ENCODE data around the gene NID1.

NID1 gene

DNA sequence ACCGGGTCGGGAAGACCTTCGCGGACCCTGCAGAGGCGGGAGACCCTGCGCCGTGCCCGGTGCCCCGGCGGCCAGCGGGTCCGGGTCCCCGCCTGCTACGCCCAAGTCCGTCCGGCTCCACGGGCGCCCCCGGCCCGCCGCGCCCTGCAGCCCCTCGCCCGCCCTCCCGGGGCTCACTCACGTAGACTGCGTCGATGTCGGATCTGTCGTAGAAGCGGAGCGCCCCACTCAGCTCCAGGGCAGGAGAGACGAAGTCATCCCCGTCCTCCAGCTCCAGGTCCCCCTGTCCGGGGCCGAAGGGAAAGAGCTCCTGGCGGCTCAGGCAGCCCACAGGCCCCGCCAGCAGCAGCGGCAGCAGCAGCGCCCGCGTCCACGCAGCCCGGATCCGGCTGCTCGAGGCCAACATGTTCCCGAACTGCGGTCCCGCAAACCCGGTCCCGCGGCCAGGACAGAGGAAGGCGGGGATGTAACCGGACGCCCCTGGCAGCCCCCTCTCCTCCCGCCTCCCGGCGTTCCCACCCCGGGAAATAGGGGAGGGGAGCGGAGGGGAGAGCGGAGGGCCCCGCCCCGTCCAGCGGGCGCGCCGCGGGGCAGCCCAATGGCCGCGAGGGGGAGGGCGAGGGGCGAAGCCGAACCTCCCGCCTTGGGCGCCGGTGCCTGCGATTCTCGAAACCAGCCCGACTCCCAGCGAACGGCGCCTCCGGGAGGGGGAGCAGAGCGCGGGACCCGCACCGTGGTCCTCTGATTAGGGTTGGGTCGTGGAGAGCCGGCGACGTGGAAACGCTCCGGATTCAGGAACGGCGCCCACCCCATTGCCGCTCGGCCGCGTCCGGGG lies at the start of gene NID1:
Gene NID1, minus strand, starts transcription at position 417 of the 835 bp plus-strand sequence. Its CDS starts 11 bp downstream, at position 406.
- intact Hi-C loops (cut with DNase I) = no loop called here
- DNase-seq = peak in 38 of 42 donors; percentile 6 to 75 (median 39)

- intact Hi-C loops (cut with DNase I) = no loop called here
- DNase-seq = no peak
Observed at GRCh38 chr1:236114076-236114747, 49.3 kb upstream of the NID1 start.

GRCh38 chr1:236113324-236114032 lies 48.6 kb upstream of the NID1 start:
- DNase-seq = no peak
- intact Hi-C loops (cut with DNase I) = no loop called here

GRCh38 chr1:236112332-236112627 lies 47.4 kb upstream of the NID1 start:
- intact Hi-C loops (cut with DNase I) = no loop called here
- DNase-seq = no peak

DNA sequence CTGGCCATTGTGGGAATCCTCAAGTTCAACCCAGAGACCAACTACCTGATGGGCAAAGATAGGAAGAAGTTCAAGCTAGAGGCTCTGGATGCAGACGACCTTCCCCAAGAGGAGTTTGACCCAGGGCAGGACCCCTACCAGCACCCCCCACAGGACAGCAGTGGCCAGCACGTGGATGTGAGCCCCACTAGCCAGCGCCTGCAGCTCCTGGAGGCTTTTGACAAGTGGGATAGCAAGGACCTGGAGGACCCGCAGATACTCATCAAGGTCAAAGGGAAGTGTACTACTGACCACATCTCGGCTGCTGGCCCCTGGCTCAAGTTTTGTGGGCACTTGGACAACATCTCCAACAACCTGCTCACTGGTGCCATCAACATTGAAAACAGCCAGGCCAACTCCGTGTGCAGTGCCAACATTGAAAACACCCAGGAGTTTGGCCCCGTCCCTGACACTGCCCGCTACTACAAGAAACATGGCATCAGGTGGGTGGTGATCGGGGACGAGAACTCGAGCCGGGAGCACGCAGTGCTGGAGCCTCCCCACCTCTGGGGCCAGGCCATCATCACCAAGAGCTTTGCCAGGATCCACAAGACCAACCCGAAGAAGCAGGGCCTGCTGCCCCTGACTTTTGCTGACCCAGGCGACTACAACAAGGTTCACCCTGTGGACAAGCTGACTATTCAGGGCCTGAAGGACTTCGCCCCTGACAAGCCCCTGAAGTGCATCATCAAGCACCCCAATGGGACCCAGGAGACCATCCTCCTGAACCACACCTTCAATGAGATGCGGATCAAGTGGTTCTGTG lies 46.8 kb upstream of the NID1 start:
- no peak for DNase-seq
- intact Hi-C loops (cut with DNase I) = no loop called here

- intact Hi-C loops (cut with DNase I) = no loop called here
- no peak for DNase-seq
Observed at GRCh38 chr1:236110137-236110536, 45.2 kb upstream of the NID1 start.

DNA sequence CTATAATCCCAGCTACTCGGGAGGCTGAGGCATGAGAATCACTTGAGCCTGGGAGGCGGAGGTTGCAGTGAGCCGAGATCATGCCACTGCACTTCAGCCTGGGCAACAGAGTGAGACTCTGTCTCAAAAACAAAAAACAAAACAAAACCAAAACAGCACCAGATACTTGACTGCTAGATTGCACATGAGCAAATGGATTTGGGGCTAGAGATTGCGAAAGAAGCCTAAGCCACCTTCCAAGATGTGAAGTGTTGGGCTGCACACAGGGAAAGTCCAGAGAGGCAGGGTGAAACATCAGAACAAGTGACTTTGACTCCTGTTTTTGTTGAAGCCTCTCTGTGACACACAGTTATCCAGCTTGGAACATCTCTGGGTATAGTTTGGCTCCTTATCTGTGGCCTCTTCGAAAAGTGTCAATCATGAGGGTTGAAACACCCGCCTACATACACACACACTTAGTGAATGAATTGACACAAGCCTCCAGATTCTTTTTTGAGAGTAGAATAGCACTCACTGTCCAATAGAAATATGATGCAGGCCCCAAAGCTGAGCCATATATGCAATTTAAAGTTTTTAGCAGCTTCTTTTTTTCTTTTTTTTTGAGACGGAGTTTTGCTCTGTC lies 43.2 kb upstream of the NID1 start:
- intact Hi-C loops (cut with DNase I) = loop anchor here (10.0 kb wide), 1 partner anchor 497 kb away; the partner anchor contains the start of gene HEATR1
- no peak for DNase-seq

- intact Hi-C loops (cut with DNase I) = loop anchor here (10.0 kb wide), 1 partner anchor 497 kb away; the partner anchor contains the start of gene HEATR1
- no peak for DNase-seq
Observed at GRCh38 chr1:236107121-236107907, 42.4 kb upstream of the NID1 start.

DNA sequence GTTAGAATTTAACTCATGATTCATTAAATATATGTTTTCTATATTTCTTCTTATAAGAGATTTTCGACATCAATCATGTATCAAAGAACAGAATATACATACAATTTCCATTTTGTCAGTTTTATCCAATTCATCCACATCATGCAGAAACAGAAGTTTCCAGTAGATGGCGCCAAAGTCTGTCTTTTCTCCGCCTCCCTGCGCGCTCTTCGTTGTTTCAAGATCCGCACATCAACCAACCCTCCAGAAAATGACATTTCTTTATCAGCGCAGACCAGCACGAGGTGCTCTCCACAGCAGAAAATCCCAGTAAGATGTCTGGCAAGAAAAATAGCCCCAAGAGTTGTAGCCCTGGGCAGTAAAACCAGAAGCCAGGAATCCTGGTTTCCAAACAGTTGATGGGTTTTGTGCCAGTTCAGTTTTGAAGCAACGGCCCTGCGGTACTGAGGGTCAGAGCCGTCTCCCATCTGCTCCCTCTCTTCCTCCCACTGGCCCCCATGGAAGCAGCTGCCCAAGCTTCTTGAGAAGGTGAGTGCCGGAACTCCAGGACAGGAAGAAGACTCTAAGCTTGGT lies 38.8 kb upstream of the NID1 start:
- intact Hi-C loops (cut with DNase I) = loop anchor here (5.0 to 10.0 kb wide), 2 partner anchors 389 to 501 kb away; partner anchors contain the start of gene HEATR1
- DNase-seq = peak in 40 of 42 donors; percentile 23 to 89 (median 66)

DNA sequence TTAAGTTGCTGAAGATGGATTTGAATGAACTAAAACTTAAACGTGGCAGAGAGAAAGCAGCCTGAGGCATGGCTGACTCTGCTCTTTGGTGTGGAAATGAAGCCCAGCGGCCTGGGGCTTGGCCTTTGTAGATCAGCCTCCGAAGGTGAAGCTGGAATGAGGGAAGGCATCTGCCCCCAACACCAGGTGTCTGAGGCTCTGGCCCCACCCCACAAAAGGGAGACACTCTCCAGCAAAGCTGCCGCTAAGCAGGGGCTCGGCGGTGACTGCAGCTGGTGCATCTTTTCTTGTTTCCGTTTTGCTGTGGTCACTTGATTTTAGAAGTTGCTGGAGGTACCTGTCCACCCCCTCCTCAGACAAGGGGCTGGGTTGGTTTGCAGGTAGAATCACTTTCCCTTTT lies 38.2 kb upstream of the NID1 start:
- intact Hi-C loops (cut with DNase I) = loop anchor here (5.0 to 10.0 kb wide), 2 partner anchors 389 to 502 kb away; partner anchors contain the start of gene HEATR1
- DNase-seq = no peak

DNA sequence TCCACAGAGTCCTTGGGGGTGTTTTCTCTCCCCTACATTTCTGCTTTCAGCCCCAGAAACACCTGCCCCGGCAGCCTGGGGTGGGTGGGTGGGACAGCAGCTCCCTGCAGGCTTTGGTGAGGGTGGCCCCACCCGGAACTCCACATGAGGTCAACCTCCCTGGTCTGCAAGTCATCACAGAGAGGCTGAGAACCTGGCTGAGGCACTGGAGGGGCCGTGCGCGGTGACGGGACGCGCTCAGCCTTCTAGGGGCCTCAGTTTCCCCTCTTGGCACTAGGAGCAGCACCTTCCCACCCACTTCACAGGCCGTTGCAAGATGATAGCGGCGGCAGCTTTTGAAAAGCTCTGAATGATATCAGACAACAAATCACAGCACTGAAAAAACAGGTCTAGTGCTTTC lies 37.7 kb upstream of the NID1 start:
- DNase-seq = no peak
- intact Hi-C loops (cut with DNase I) = loop anchor here (5.0 to 10.0 kb wide), 2 partner anchors 390 to 502 kb away; partner anchors contain the start of gene HEATR1

- no peak for DNase-seq
- intact Hi-C loops (cut with DNase I) = loop anchor here (5.0 to 10.0 kb wide), 2 partner anchors 391 to 503 kb away; partner anchors contain the start of gene HEATR1
Observed at GRCh38 chr1:236101233-236102200, 36.6 kb upstream of the NID1 start.

- intact Hi-C loops (cut with DNase I) = loop anchor here (5.0 to 10.0 kb wide), 2 partner anchors 392 to 504 kb away; partner anchors contain the start of gene HEATR1
Observed at GRCh38 chr1:236100799-236101198, 35.9 kb upstream of the NID1 start.

DNA sequence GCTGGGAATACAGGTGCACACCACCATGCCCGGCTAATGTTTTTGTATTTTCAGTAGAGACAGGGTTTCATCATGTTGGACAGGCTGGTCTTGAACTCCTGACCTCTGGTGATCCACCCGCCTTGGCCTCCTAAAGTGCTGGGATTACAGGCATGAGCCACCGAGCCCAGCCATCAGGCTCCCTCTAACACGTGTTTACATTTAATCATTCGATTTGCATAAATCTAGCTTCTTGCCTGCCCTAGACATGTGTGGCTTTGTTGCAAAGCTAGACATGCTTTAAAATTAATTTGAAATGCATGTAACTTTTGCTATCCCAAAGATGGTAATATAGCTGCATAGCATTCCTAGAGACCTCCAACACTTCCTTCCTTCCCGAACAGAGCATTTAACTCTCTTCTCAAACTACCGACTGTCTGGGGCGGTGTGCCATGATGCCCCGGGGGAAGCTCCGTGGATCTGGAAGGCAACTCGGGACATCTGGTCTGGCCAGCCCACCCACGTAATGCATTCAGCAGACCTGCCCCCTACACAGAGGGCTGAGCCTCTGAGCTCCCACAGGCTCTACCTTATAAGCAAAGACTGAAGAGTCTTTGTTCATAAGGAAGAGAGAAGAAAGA lies 34.6 kb upstream of the NID1 start:
- DNase-seq = no peak
- intact Hi-C loops (cut with DNase I) = no loop called here

More at GRCh38 chr1:236100799-236101198, 35.9 kb upstream of the NID1 start:
- DNase-seq = no peak

GRCh38 chr1:236098267-236098666 lies 33.4 kb upstream of the NID1 start:
- no peak for DNase-seq
- intact Hi-C loops (cut with DNase I) = no loop called here

All from head of caudate nucleus (tissue), 42 donors.